Mammary epithelial cell (primary cell): ENCODE data around the gene PGBD5.

Experiments
- CTCF ChIP-seq, 2 donors: IDR thresholded peaks in 1 of 2; conservative IDR thresholded peaks in 1 of 2; 2 replicates each; pipeline ENCODE4 v1.5.1; 2011 to 2012; ENCODE audit warnings: inconsistent platforms in 2 of 2, low read length in 2 of 2, mild to moderate bottlenecking in 2 of 2, control low read depth in 1 of 2, low read depth in 1 of 2; ENCODE audit not compliant: insufficient read depth in 1 of 2; ENCODE audit errors: extremely low read depth in 1 of 2
- EZH2 ChIP-seq: IDR thresholded peaks from 2 replicates; pipeline ENCODE4 v1.6.1; 2012; ENCODE audit warnings: low read length, inconsistent platforms, borderline replicate concordance

DNA sequence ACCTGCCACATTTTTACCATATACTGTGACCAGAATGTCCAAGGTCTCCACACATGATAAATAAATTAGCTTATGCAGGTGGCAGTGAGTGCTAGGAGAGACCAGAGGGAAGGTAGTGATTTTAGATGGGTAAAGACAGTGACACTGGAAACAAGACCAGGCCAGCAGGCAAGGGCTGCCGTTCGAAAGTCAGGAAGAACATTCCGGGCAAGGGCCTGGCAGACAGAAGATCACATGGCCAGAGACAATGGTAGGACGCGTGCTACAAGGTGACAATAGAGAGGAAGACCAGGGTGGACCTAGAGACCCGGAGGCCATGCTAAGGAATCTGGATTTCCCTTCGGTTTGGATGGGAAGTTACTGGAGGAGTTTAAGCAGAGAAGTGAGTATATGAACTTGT lies 9.7 kb downstream of the PGBD5 start:
- TF ChIP-seq EZH2 = no peak
- no peak for TF ChIP-seq CTCF (conservative IDR thresholded peaks at IDR 0.05 in 1 of 2, IDR thresholded peaks at IDR 0.05 in 1 of 2; ENCODE audit: extremely low read depth in 1 of 2, insufficient read depth in 1 of 2, low read depth in 1 of 2, low read length in 2 of 2)
